GM23248 (cell line): ENCODE results near the gene EID3. TPM values are rescaled to one million over a fixed set of nuclear protein-coding genes. Genes with fewer than 3 reads are reported as not detected.

Experiments used
- DNase-seq: peaks from one replicate; pipeline ENCODE4 v3.0.0-alpha.2; 2015
- H2AFZ ChIP-seq: fragments of 200-600 bp; sonication (generic); 2 replicates; pipeline ENCODE4 v1.6.1; 2016; ENCODE audit warnings: antibody characterized with exemption
- H3F3A ChIP-seq: fragments of 200-600 bp; sonication (generic); 2 replicates; pipeline ENCODE4 v1.6.1; 2016; ENCODE audit warnings: mild to moderate bottlenecking, antibody characterized with exemption, mixed run types; ENCODE audit not compliant: insufficient read depth
- H3K27ac ChIP-seq: fragments of 200-600 bp; sonication (generic); 2 replicates; pipeline ENCODE4 v1.5.1; 2016; ENCODE audit warnings: mild to moderate bottlenecking
- H3K27me3 ChIP-seq: fragments of 200-600 bp; sonication (generic); replicated peaks from 2 replicates; pipeline ENCODE4 v1.6.1; 2016; ENCODE audit warnings: mild to moderate bottlenecking; ENCODE audit not compliant: insufficient read depth
- H3K36me3 ChIP-seq: fragments of 200-600 bp; sonication (generic); 2 replicates; pipeline ENCODE4 v1.6.1; 2016; ENCODE audit warnings: low read depth, mild to moderate bottlenecking
- H3K4me1 ChIP-seq: fragments of 200-600 bp; sonication (generic); 2 replicates; pipeline ENCODE4 v1.6.1; 2016; ENCODE audit warnings: mild to moderate bottlenecking; ENCODE audit not compliant: insufficient read depth
- H3K4me2 ChIP-seq: fragments of 200-600 bp; sonication (generic); one replicate; pipeline ENCODE4 v1.6.1; 2016; ENCODE audit warnings: mild to moderate bottlenecking; ENCODE audit not compliant: unreplicated experiment
- H3K4me3 ChIP-seq: fragments of 200-600 bp; sonication (generic); 2 replicates; pipeline ENCODE4 v1.5.1; 2016; ENCODE audit warnings: mild to moderate bottlenecking
- H3K79me2 ChIP-seq: fragments of 200-600 bp; sonication (generic); 2 replicates; pipeline ENCODE4 v1.6.1; 2016; ENCODE audit warnings: mild to moderate bottlenecking; ENCODE audit not compliant: insufficient read depth
- H3K9ac ChIP-seq: fragments of 200-600 bp; sonication (generic); 2 replicates; pipeline ENCODE4 v1.6.1; 2016; ENCODE audit warnings: mild to moderate bottlenecking
- H3K9me2 ChIP-seq: fragments of 200-600 bp; sonication (generic); 2 replicates; pipeline ENCODE4 v1.6.1; 2016; ENCODE audit warnings: mixed run types, mild to moderate bottlenecking, moderate library complexity; ENCODE audit not compliant: insufficient read depth
- H3K9me3 ChIP-seq: fragments of 200-600 bp; sonication (generic); one replicate; pipeline ENCODE4 v1.6.1; 2017; ENCODE audit warnings: low read depth
- H4K20me1 ChIP-seq: fragments of 200-600 bp; sonication (generic); 2 replicates; pipeline ENCODE4 v1.6.0; 2016; ENCODE audit not compliant: insufficient read depth
- EZH2 ChIP-seq: fragments of 200-600 bp; sonication (generic); IDR thresholded peaks from 2 replicates; pipeline ENCODE4 v1.6.1; 2018; ENCODE audit warnings: antibody characterized with exemption, mild to moderate bottlenecking; ENCODE audit not compliant: insufficient read depth, poor library complexity, severe bottlenecking
- EZH2phosphoT487 ChIP-seq: fragments of 200-600 bp; sonication (generic); IDR thresholded peaks from 2 replicates; pipeline ENCODE4 v1.6.1; 2018; ENCODE audit warnings: antibody characterized with exemption, moderate library complexity, mild to moderate bottlenecking, low read depth; ENCODE audit not compliant: insufficient read depth
- WGBS, 2 experiments: methylation state at CpG; one replicate each; pipeline ENCODE4 v1.1.6; 2015 to 2017; ENCODE audit warnings: low lambda C conversion rate in 2 of 2, low coverage in 1 of 2; ENCODE audit errors: missing lambda C conversion rate in 2 of 2; 5-methylcytosine and 5-hydroxymethylcytosine counted together
- in situ Hi-C: fragments of 300-500 bp; cut with MboI; formaldehyde crosslinking; loops from 2 replicates; pipeline ENCODE4 v1.15.0; 2020
- polyA plus RNA-seq: library from polyadenylated mRNA; unstranded; fragments of >200 nt; fragmentation: Nextera tagmentation; extraction: Ambion mirVana; gene quantifications from 2 replicates; pipeline ENCODE4 v1.2.1, GENCODE V29; 2016
- total RNA-seq: library from RNA; depleted of rRNA; stranded (reverse); fragments of >200 nt; shearing (Covaris generic); gene quantifications from 2 replicates; pipeline ENCODE4 v1.2.3, GENCODE V29; 2014

The EID3 gene
- total and polyA plus RNA-seq, 2 experiments from 2014 or later = 5.7 to 6.9 TPM

DNA sequence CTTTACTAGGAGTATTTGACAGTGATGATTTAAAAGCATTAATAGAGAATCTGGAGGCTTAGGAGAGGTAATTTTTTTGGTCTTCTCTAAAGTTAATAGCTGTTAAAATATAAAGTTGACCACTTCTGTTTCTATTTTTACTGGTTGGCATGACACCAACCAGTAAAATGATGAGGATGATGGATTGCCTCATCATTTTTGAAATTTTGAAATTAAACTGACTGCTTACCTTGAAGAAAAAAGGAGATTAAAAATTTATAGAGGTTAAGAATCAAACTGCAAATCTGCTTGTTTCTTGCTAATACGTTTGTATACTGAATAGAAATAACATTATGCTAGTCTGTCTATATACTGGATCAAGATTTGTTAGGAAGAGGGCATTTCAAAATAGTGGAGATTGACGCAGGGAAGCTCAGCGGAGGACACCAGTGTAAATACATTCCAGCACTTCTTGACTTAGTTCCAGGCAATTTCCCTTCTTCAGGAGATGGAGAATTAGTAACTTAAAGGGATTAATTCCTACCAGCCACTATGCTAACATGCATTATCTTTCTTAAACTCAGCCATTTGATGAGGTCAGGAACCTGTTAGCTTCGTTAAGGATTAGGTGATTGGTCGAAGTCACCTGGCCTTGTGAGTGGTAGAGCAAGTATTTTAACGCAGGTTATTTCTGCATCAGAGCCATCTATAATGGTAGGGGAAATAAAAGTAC, 3.6 kb downstream of the EID3 start:
- WGBS, 2 experiments = 97 to 98% methylated on average over 6 of the region's 6 CpGs
- H4K20me1 ChIP-seq = peaks cover 34% of the 10 kb centered on the region
- DNase-seq = no peak

GRCh38 chr12:104307655-104308000, 4.1 kb downstream of the EID3 start:
- H3K36me3 ChIP-seq = peaks cover 46% of the 10 kb centered on the region
- H3K27ac ChIP-seq = no peak overlapping the region
- H4K20me1 ChIP-seq = peaks cover 34% of the 10 kb centered on the region
- peaks cover 99% of the 10 kb centered on the region for H3K79me2 ChIP-seq
- peaks cover 65% of the 10 kb centered on the region for H3F3A ChIP-seq
- H3K9me3 ChIP-seq = no peaks in the 10 kb centered on the region
- DNase-seq = no peak
- peaks cover 35% of the 10 kb centered on the region for H3K4me1 ChIP-seq
- no peak overlapping the region for H2AFZ ChIP-seq
- H3K9me2 ChIP-seq = no peaks in the 10 kb centered on the region
- no peak overlapping the region for H3K4me3 ChIP-seq
- no peak overlapping the region for H3K4me2 ChIP-seq
- H3K9ac ChIP-seq = no peak overlapping the region
- in situ Hi-C loops = no loop called here
- no peaks in the 10 kb centered on the region for H3K27me3 ChIP-seq
- no peak for TF ChIP-seq EZH2phosphoT487
- TF ChIP-seq EZH2 = no peak

More for the DNA sequence above, 3.6 kb downstream of the EID3 start:
- Histone ChIP-seq H3K27ac (0 out of 2 replicates have a peak overlapping the region, but pooled peaks have one; percentile 6), H2AFZ (no peak overlapping the region), H3K36me3 (peaks cover 41% of the 10 kb centered on the region), H3K9me2 (no peaks in the 10 kb centered on the region), H3K9ac (no peak overlapping the region), H3K9me3 (no peaks in the 10 kb centered on the region), H3K4me3 (no peak overlapping the region), H3K27me3 (no peaks in the 10 kb centered on the region), H3F3A (peaks cover 65% of the 10 kb centered on the region), H3K79me2 (peaks cover 99% of the 10 kb centered on the region), H3K4me1 (peaks cover 37% of the 10 kb centered on the region), H3K4me2 (no peak overlapping the region)
- in situ Hi-C loops = no loop called here
- TF ChIP-seq EZH2phosphoT487 (no peak), EZH2 (no peak)

DNA sequence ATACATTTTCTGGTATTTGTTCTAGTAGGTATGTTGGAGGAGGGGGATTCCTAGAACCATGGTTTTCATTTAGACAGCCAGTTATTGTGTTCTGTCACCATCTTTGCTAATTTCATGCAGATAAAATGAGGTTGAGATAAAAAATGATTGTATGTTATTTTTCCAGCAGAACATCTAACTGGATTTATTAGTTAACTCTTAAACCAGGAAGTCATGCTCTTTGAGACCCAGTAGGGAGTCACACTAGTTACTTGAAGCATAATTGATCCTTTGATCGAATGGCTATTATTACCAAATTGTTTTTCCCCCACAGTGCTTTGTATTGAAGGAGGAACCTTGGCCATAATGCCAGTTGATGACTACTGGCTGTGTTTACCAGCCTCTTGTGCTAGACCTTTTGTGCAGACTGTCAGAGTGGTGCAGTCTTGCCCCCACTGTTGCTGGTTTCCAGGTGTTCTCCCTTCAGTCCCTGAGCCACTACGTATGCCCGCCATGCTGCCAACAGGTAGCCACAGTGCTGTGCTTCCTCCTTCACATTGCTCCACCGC, 6.0 kb downstream of the EID3 start:
- Histone ChIP-seq H2AFZ (no peak overlapping the region), H3K4me1 (peaks cover 22% of the 10 kb centered on the region), H4K20me1 (peaks cover 26% of the 10 kb centered on the region), H3K27ac (no peak overlapping the region), H3K4me3 (no peak overlapping the region), H3K4me2 (no peak overlapping the region), H3K9ac (no peak overlapping the region), H3K9me3 (no peaks in the 10 kb centered on the region), H3K79me2 (peaks cover 100% of the 10 kb centered on the region), H3F3A (peaks cover 69% of the 10 kb centered on the region), H3K36me3 (peaks cover 58% of the 10 kb centered on the region), H3K9me2 (no peaks in the 10 kb centered on the region), H3K27me3 (no peaks in the 10 kb centered on the region)
- TF ChIP-seq EZH2 (no peak), EZH2phosphoT487 (no peak)
- in situ Hi-C loops = no loop called here
- DNase-seq = no peak
- 95 to 98% methylated on average over 4 of the region's 4 CpGs for WGBS, 2 experiments

- no peak overlapping the region for H3K4me2 ChIP-seq
- no peak for DNase-seq
- peaks cover 17% of the 10 kb centered on the region; the same call in 1 of the 2 replicates for H4K20me1 ChIP-seq
- no peaks in the 10 kb centered on the region for H3K9me3 ChIP-seq
- no peak overlapping the region for H3K4me3 ChIP-seq
- H3K27ac ChIP-seq = no peak overlapping the region; the same call in 1 of the 2 replicates
- TF ChIP-seq EZH2 (no peak), EZH2phosphoT487 (no peak)
- no peaks in the 10 kb centered on the region for H3K9me2 ChIP-seq
- H3K79me2 ChIP-seq = peaks cover 100% of the 10 kb centered on the region
- no peak overlapping the region for H3K9ac ChIP-seq
- peaks cover 9% of the 10 kb centered on the region; the same call in 1 of the 2 replicates for H3K4me1 ChIP-seq
- in situ Hi-C loops = no loop called here
- H3K27me3 ChIP-seq = no peaks in the 10 kb centered on the region
- peaks cover 59% of the 10 kb centered on the region for H3K36me3 ChIP-seq
- H3F3A ChIP-seq = peaks cover 68% of the 10 kb centered on the region
- no peak overlapping the region for H2AFZ ChIP-seq
- 97 to 98% methylated on average over 5 of the region's 5 CpGs for WGBS, 2 experiments
Measured at GRCh38 chr12:104310751-104311633, 7.5 kb downstream of the EID3 start.
